HL-60/S4 (cell line): Measurements from ENCODE around the gene DIPK1A.

Experiments used
- in situ Hi-C: fragments of 300-500 bp; cut with MboI; formaldehyde crosslinking; loops from 2 replicates; pipeline ENCODE4 v1.14.3; 2022; ENCODE audit warnings: low sequenced_read_pairs

The DIPK1A gene

GRCh38 chr1:92843429-92844352, 117.6 kb downstream of the DIPK1A start:
- in situ Hi-C loops = no loop called here

GRCh38 chr1:92843046-92843423, 118.2 kb downstream of the DIPK1A start:
- in situ Hi-C loops = no loop called here

GRCh38 chr1:92842082-92843045, 118.9 kb downstream of the DIPK1A start:
- in situ Hi-C loops = no loop called here

- in situ Hi-C loops = no loop called here
These were observed 120.7 kb downstream of the DIPK1A start for GRCh38 chr1:92840600-92840999.

- in situ Hi-C loops = no loop called here
These were observed 121.8 kb downstream of the DIPK1A start for GRCh38 chr1:92839442-92839841.

GRCh38 chr1:92838519-92838918, 122.7 kb downstream of the DIPK1A start:
- in situ Hi-C loops = no loop called here

GRCh38 chr1:92837062-92837461, 124.2 kb downstream of the DIPK1A start:
- in situ Hi-C loops = no loop called here

GRCh38 chr1:92834617-92835016, 126.6 kb downstream of the DIPK1A start:
- in situ Hi-C loops = no loop called here

GRCh38 chr1:92833840-92834239, 127.4 kb downstream of the DIPK1A start:
- in situ Hi-C loops = no loop called here

- in situ Hi-C loops = no loop called here
These were observed 128.6 kb downstream of the DIPK1A start for GRCh38 chr1:92832537-92833114.

GRCh38 chr1:92831762-92832536, 129.3 kb downstream of the DIPK1A start, which contains the start of gene RPL5:
TSS of gene RPL5 (plus strand) at chr1:92832040. CDS start at chr1:92832115, 75 bp downstream.
- in situ Hi-C loops = no loop called here

GRCh38 chr1:92831368-92831761, 129.9 kb downstream of the DIPK1A start:
- in situ Hi-C loops = no loop called here

- in situ Hi-C loops = no loop called here
These were observed 134.5 kb downstream of the DIPK1A start for GRCh38 chr1:92826792-92827191.

- in situ Hi-C loops = no loop called here
These were observed 138.4 kb downstream of the DIPK1A start for GRCh38 chr1:92822879-92823278.

- in situ Hi-C loops = no loop called here
These were observed 140.7 kb downstream of the DIPK1A start for GRCh38 chr1:92820551-92820950.

GRCh38 chr1:92820024-92820423, 141.2 kb downstream of the DIPK1A start:
- in situ Hi-C loops = no loop called here

- in situ Hi-C loops = loop anchor here (10.0 kb wide), 1 partner anchor 63 kb away; no protein-coding TSS in a partner anchor
These were observed 143.1 kb downstream of the DIPK1A start for GRCh38 chr1:92817986-92818764.

- in situ Hi-C loops = loop anchor here (10.0 kb wide), 1 partner anchor 62 kb away; no protein-coding TSS in a partner anchor
These were observed 144.0 kb downstream of the DIPK1A start for GRCh38 chr1:92817137-92817697.

GRCh38 chr1:92816732-92817131, 144.5 kb downstream of the DIPK1A start:
- in situ Hi-C loops = loop anchor here (10.0 kb wide), 1 partner anchor 62 kb away; no protein-coding TSS in a partner anchor
